Activated CD8-positive, alpha-beta memory T cell treated with anti-CD3 and anti-CD28 coated beads for 24 hours (primary cell): ENCODE data around the gene PCBP4.
A peak's percentile ranks its signal among the peaks of the same experiment; 100 is the strongest.
"Not testable (repeated sequence)": the region's sequence is repeated elsewhere in the genome, so short reads cannot be mapped to it uniquely, and the experiment has no call there.

Experiments
- DNase-seq: peaks from one replicate; pipeline ENCODE4 v3.0.0-alpha.2; 2020

PCBP4 gene

DNA sequence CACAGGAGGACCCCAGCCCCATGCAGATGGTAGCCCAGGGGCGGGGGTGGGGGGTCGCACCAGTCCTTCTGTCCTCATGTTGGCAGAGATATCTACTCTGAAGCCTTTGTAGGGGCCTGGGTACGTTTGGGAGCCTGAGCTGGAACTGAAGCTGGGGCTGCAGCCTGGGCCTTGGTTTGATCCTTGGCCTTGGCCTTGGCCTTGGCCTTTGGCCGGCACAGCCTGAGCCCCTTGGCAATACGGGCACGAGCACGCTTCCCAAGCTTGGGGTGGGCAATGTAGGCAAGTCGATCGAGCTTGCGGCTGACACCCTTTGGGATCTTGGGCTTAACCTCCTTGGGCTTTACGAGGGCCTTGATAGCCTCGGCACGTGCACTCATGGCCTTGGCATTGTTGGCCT, 26.4 kb upstream of the PCBP4 start:
- not testable (repeated sequence) for DNase-seq

GRCh38 chr3:51992017-51992682, 24.9 kb upstream of the PCBP4 start:
- no peak for DNase-seq

DNA sequence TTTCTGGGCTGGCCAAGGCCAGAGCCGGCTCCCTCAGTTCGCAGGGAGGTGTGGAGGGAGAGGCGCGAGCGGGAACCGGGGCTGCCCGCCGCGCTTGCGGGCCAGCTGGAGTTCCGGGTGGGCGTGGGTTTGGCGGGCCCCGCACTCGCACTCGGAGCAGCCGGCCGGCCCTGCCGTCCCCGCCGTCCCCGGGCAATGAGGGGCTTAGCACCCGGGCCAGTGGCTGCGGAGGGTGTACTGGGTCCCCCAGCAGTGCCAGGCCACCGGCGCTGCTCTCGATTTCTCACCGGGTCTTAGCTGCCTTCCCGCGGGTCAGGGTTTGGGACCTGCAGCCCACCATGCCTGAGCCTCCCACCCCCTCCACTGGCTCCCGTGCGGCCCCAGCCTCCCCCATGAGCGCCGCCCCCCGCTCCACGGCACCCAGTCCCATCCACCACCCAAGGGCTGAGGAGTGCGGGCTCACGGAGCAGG, 23.3 kb upstream of the PCBP4 start:
- DNase-seq: not testable (repeated sequence)

GRCh38 chr3:51988286-51989146, 21.3 kb upstream of the PCBP4 start:
- DNase-seq: no peak

DNA sequence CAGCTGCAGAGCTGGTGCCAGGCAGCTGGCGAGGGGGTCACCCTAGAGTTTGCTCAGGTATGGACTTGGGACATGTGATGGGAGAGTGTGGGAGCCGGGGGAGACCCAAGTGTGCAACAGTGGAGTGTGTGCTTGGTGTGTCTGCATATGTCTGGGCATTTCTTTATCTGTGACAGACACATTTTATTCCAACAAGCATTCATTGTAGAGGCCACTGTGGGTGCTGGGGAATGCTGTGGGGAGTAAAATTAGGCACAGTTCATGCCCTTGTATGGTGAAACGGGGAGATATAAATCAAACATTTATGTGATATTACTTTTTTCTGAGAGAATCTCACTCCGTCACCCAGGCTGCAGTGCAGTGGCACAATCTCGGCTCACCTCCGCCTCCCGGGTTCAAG, 20.3 kb upstream of the PCBP4 start:
- DNase-seq: no peak

- no peak for DNase-seq
Measured at GRCh38 chr3:51986010-51986947, 19.0 kb upstream of the PCBP4 start.

GRCh38 chr3:51985063-51985462, 17.8 kb upstream of the PCBP4 start:
- no peak for DNase-seq

- DNase-seq: no peak
Measured at GRCh38 chr3:51984269-51984647, 17.0 kb upstream of the PCBP4 start.

DNA sequence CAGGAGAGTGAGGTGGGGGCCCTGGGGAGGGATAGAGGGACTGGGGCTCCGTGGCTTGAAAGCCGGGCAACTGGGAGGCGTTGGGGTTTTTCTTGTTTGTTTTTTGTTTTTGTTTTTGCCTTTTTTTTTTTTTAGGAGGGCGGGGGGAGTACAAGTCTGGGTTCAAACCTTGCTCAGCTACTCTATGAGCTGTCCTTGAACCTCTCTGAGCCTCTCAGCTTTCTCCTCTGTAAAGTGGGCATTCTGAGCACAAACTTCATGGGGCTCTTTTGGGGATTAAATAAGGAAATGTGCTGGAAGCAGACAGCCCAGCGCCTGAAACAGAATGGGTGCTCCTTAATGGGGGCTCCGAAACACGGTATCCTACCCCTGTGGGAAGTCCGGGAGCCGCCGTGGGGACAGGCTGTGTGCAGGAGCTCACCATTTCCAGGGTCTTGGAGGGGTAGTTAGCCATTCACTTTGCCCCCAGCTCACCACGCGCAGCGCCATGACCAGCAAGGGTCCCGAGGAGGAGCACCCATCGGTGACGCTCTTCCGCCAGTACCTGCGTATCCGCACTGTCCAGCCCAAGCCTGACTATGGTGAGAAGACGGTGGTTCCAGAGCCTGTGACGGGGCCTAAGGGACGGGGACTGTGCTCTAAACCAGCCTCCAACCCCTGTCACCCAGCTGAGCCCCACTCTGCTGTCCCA, 16.5 kb upstream of the PCBP4 start:
- no peak for DNase-seq

DNA sequence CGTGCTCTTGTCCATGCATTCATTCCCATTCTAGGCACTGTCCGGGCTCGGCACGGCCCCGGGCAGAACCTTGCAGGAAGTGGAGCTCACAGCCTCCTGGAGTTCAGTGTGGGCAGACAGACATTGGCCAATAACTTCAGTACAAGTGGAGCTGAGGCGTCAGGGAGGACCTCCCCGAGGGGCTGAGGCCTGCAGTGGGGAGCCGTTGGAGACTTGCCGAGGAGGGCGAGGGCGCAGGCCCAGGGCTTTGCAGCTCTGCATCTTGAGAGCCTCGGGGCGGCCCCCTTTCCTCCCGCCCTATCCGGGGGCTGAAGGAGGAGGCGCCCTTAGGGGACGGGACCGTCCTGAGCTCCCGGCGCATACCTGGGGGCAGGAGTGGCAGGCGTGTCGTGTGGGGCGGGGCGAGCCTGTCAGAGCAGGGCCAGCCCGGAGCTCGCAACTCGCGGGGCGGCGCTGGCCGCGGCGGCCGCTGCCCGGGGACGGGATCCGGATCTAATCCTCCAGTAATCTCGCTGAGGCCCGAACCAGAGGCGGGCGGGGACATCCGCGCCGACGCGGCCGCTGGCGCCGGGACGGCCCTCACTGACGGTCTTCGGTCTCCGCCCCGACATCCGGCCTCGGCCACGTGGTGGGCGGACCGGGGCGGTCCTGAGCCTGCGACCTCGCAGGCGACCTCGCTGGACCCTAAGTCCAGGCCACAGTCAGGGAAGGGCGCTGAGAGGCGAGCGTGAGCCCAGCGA, 15.8 kb upstream of the PCBP4 start, which contains the start of gene ACY1:
TSS of gene ACY1 (plus strand) at position 698 of the 740 bp plus-strand sequence. CDS start 530 bp downstream, outside the sequence.
- peak; percentile 91 for DNase-seq

DNA sequence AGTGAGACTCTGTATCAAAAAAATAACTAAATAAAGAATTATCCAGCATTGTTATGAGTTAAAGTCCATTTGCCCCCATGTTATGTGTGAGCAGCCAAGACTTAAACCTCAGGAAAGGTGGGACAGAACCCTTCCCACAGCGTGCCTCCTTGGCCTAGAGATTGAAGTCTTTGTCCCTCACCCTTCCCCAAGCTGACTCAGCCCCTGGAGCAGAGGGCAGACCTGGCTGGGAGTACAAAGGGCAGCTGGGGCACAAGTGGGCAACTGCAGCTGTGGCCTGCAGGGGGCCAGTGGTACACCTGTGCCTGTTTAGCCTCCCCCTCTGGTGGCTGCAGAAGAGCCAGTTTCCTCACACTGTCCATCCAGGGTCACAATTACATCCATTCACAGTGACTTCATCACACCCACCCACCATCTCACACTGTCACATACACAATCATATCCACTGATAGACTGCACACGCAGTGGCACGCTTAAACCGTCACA, 15.1 kb upstream of the PCBP4 start:
- DNase-seq: peak; percentile 73

DNA sequence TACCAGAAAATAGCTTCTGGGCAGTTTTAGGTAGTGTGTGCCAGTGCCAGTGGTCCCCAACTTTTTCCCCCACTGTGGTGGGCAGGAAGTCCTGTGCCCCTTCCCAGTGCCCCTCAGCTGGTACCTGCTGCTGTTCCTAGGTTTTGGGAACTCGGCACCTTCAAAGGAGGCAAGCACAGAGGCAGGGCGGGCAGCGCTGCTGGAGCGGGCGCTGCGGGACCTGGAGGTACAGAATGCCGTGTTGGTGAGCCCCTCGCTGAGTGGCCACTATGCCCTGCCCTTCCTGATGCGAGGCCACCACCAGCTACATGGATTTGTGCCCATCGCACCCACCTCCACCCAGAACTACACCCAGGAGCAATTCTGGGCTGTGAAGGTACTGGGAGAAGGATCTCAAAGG, 13.0 kb upstream of the PCBP4 start:
- no peak for DNase-seq

GRCh38 chr3:51978143-51978502, 10.9 kb upstream of the PCBP4 start:
- DNase-seq: no peak

- DNase-seq: no peak
Measured at GRCh38 chr3:51977446-51978142, 10.3 kb upstream of the PCBP4 start.

- no peak for DNase-seq
Measured at GRCh38 chr3:51975852-51976549, 8.7 kb upstream of the PCBP4 start.

DNA sequence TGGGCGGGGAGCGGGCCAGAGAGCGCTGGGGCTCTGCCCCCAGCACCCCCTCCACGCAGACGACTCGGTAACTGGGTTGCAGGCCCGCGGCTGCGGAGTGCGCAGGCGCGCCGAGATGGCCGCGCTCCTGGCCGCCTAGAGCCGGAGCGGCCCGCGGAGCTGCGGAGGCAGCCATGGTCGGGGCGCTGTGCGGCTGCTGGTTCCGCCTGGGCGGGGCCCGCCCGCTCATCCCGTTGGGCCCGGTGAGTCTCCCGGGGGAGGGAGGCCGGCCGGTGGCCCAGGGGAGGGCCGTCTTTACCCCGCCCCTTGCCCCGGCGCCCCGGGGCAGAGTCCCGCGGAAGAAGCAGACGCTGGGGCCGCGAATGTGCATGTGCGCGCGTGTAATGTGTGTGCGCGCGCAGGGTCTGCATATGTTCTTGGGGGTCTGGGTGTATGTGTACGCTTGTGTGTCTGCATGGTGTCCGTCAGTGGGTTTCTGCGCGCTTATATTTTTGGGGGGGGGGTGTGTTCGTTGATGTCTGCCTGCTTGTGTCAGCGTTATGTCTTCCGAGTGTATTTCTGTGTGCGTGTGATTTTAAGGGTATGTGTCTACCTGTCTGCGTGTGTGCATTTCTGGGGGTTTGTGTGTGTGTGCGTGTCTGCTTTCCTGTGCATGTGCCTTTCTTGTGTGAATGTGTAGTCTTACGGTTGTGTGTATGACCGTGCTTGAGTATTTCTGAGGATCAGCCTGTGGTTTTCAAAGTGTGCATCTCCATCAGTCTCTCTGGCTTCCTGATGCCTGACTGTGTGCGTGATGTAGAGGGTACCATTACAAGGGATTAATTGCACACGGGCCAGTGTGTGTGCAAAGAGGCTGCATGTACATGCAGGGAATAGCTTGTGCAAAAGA, 8.0 kb upstream of the PCBP4 start, which contains the start of gene ABHD14A:
TSS of gene ABHD14A (plus strand) at position 102 of the 889 bp plus-strand sequence. CDS start at position 174, 72 bp downstream.
- peak; percentile 89 for DNase-seq

GRCh38 chr3:51974277-51974962, 7.2 kb upstream of the PCBP4 start:
- no peak for DNase-seq

DNA sequence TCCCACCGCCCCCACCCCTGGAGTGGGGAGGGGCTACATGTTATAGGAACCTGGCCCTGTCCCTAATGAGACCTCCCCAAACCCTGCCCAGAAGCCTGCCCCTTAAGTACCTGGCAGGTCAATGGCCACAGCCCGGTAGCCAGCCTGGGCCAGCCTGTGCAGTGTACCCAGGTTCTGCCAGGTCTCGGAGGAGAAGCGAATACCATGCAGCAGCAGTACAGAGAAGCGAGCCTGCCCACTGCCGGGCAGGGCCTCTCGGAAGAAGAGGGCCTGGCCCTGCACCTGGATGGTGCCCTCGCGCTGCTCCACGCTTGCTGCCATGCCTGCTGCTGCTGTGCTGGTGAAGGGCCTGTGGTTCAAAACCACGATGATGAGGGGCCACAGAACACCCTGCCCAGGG, 4.1 kb upstream of the PCBP4 start:
- DNase-seq: no peak
